ENCODE data around the gene GJA10. TPM values are rescaled to one million over a fixed set of nuclear protein-coding genes. Genes with fewer than 3 reads are reported as not detected.

Gene GJA10
- total RNA-seq, 1 experiment from 2014 or later, result not detected

GRCh38 chr6:89934685-89935366, 40.6 kb downstream of the GJA10 start:
- no TSS peak for BruUV-seq (replicated peaks)
- Mint-ChIP-seq H3K27ac (ENCODE audit: unreplicated experiment) (no peak overlapping the region), H3K36me3 (ENCODE audit: insufficient read depth, unreplicated experiment) (no peaks in the 10 kb centered on the region), H3K4me3 (ENCODE audit: unreplicated experiment) (no peak overlapping the region), H3K4me1 (ENCODE audit: low read depth, unreplicated experiment) (peaks cover 4% of the 10 kb centered on the region), H3K9me3 (ENCODE audit: unreplicated experiment) (no peaks in the 10 kb centered on the region), H3K27me3 (ENCODE audit: insufficient read depth, unreplicated experiment) (peaks cover 3% of the 10 kb centered on the region)
- no peaks in the 10 kb centered on the region for H3K27me3 ChIP-seq (replicated peaks; ENCODE audit: control insufficient read depth, insufficient read depth, low read length)
- no peak for DNase-seq
- no peak overlapping the region for H3K4me3 ChIP-seq (ENCODE audit: low read depth, low read length)
- TF ChIP-seq CTCF (IDR thresholded peaks at IDR 0.05; ENCODE audit: insufficient read depth in 1 of 2, low read depth in 1 of 2, low read length in 1 of 2, severe bottlenecking in 1 of 2, unreplicated experiment in 1 of 2), result no peak
- no peaks in the 10 kb centered on the region for H3K36me3 ChIP-seq (ENCODE audit: control insufficient read depth, insufficient read depth, low read length)
- H3K4me1 ChIP-seq, result no peaks in the 10 kb centered on the region
- POLR2A ChIA-PET, result no interaction called here
- intact Hi-C loops (cut with micrococcal nuclease; ENCODE audit: unreplicated experiment), result no loop called here
- no peaks in the 10 kb centered on the region for H3K9me3 ChIP-seq
- CTCF ChIA-PET, result no interaction called here

GRCh38 chr6:89936177-89936576, 41.9 kb downstream of the GJA10 start:
- POLR2A ChIA-PET, result no interaction called here

GRCh38 chr6:89938014-89938413, 43.7 kb downstream of the GJA10 start:
- H3K9me3 Mint-ChIP-seq (ENCODE audit: unreplicated experiment), result no peaks in the 10 kb centered on the region
- no peaks in the 10 kb centered on the region for H3K36me3 Mint-ChIP-seq (ENCODE audit: insufficient read depth, unreplicated experiment)
- ChIA-PET CTCF (no interaction called here), POLR2A (no interaction called here)
- TF ChIP-seq CTCF (IDR thresholded peaks at IDR 0.05; ENCODE audit: insufficient read depth in 1 of 2, low read depth in 1 of 2, low read length in 1 of 2, severe bottlenecking in 1 of 2, unreplicated experiment in 1 of 2), result no peak
- H3K9me3 ChIP-seq, result no peaks in the 10 kb centered on the region
- no peaks in the 10 kb centered on the region for H3K4me1 ChIP-seq
- BruUV-seq (replicated peaks), result no TSS peak
- intact Hi-C loops (cut with micrococcal nuclease; ENCODE audit: unreplicated experiment), result no loop called here
- H3K27me3 Mint-ChIP-seq (ENCODE audit: insufficient read depth, unreplicated experiment), result peaks cover 3% of the 10 kb centered on the region
- H3K4me3 Mint-ChIP-seq (ENCODE audit: unreplicated experiment), result no peak overlapping the region
- H3K4me1 Mint-ChIP-seq (ENCODE audit: low read depth, unreplicated experiment), result peaks cover 4% of the 10 kb centered on the region
- no peak overlapping the region for H3K27ac Mint-ChIP-seq (ENCODE audit: unreplicated experiment)
- no peak overlapping the region for H3K4me3 ChIP-seq (ENCODE audit: low read depth, low read length)
- DNase-seq, result no peak
- H3K36me3 ChIP-seq (ENCODE audit: control insufficient read depth, insufficient read depth, low read length), result no peaks in the 10 kb centered on the region
- no peaks in the 10 kb centered on the region for H3K27me3 ChIP-seq (replicated peaks; ENCODE audit: control insufficient read depth, insufficient read depth, low read length)

More at GRCh38 chr6:89936177-89936576, 41.9 kb downstream of the GJA10 start:
- no peak overlapping the region for H3K4me3 ChIP-seq (ENCODE audit: low read depth, low read length)
- H3K36me3 ChIP-seq (ENCODE audit: control insufficient read depth, insufficient read depth, low read length), result no peaks in the 10 kb centered on the region
- H3K4me3 Mint-ChIP-seq (ENCODE audit: unreplicated experiment), result no peak overlapping the region
- CTCF ChIA-PET, result no interaction called here
- no peaks in the 10 kb centered on the region for H3K27me3 ChIP-seq (replicated peaks; ENCODE audit: control insufficient read depth, insufficient read depth, low read length)
- TF ChIP-seq CTCF (IDR thresholded peaks at IDR 0.05; ENCODE audit: insufficient read depth in 1 of 2, low read depth in 1 of 2, low read length in 1 of 2, severe bottlenecking in 1 of 2, unreplicated experiment in 1 of 2), result no peak
- no peak overlapping the region for H3K27ac Mint-ChIP-seq (ENCODE audit: unreplicated experiment)
- H3K36me3 Mint-ChIP-seq (ENCODE audit: insufficient read depth, unreplicated experiment), result no peaks in the 10 kb centered on the region
- H3K27me3 Mint-ChIP-seq (ENCODE audit: insufficient read depth, unreplicated experiment), result peaks cover 3% of the 10 kb centered on the region
- peaks cover 4% of the 10 kb centered on the region for H3K4me1 Mint-ChIP-seq (ENCODE audit: low read depth, unreplicated experiment)
- H3K9me3 Mint-ChIP-seq (ENCODE audit: unreplicated experiment), result no peaks in the 10 kb centered on the region
- intact Hi-C loops (cut with micrococcal nuclease; ENCODE audit: unreplicated experiment), result no loop called here
- no peaks in the 10 kb centered on the region for H3K9me3 ChIP-seq
- no TSS peak for BruUV-seq (replicated peaks)
- DNase-seq, result no peak
- no peaks in the 10 kb centered on the region for H3K4me1 ChIP-seq

Measured in Caco-2 (cell line).